ENCODE data around the gene C16orf92.

C16orf92 gene

DNA sequence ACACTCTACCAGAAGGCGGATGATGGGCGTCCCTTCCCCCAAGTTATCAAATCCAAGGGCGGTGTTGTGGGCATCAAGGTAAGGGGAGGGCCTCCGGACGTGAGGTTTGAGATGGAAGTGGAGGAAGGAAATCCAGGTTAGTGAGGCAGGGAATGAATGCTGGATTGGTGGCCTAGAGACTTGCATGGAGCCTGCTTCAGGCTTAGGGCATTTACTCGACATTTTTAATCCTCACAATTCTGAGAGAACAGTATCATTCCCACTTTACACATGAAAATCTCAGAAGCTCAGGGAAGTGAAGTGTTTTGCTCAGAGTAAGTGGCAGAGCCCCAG lies 44.6 kb downstream of the C16orf92 start:
- peak overlapping the region; percentile 83 for H3K9ac ChIP-seq (ENCODE audit: low read length)
- H3K36me3 ChIP-seq (ENCODE audit: insufficient read depth, low read length): peaks cover 54% of the 10 kb centered on the region
- peaks cover 52% of the 10 kb centered on the region for H3K4me1 ChIP-seq (ENCODE audit: insufficient read depth, low read length)
- H3K27ac ChIP-seq (ENCODE audit: low read depth, low read length): peak overlapping the region; percentile 99
- H3K4me3 ChIP-seq (ENCODE audit: low read depth in 1 of 2, low read length in 2 of 2): peak overlapping the region; percentile 76 to 94
- no peaks in the 10 kb centered on the region for H3K9me3 ChIP-seq (ENCODE audit: low read length)
- no peaks in the 10 kb centered on the region for H3K27me3 ChIP-seq (ENCODE audit: control insufficient read depth in 1 of 2, insufficient read depth in 2 of 2, low read length in 2 of 2)

DNA sequence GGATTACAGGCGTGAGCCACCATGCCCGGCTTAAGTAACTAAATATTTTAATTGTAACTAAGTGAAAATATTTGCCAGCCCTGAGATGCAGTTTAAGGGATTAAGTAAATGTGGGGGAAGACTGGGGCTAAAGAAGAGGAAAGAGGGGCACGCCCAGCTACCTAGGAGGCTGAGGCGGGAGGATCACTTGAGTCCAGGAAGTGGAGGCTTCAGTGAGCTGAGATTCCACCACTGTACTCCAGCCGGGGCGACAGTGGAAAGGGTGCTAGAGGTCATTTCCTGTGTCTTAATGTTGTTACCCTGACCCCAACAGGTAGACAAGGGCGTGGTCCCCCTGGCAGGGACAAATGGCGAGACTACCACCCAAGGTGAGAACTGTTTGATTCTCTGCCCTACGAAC lies 45.3 kb downstream of the C16orf92 start:
- Histone ChIP-seq H3K9ac (ENCODE audit: low read length) (peak overlapping the region; percentile 42), H3K27ac (ENCODE audit: low read depth, low read length) (peak overlapping the region; percentile 56), H3K9me3 (ENCODE audit: low read length) (no peaks in the 10 kb centered on the region), H3K4me1 (ENCODE audit: insufficient read depth, low read length) (peaks cover 48% of the 10 kb centered on the region), H3K4me3 (ENCODE audit: low read depth in 1 of 2, low read length in 2 of 2) (no peak overlapping the region), H3K27me3 (ENCODE audit: control insufficient read depth in 1 of 2, insufficient read depth in 2 of 2, low read length in 2 of 2) (no peaks in the 10 kb centered on the region), H3K36me3 (ENCODE audit: insufficient read depth, low read length) (peaks cover 54% of the 10 kb centered on the region)

DNA sequence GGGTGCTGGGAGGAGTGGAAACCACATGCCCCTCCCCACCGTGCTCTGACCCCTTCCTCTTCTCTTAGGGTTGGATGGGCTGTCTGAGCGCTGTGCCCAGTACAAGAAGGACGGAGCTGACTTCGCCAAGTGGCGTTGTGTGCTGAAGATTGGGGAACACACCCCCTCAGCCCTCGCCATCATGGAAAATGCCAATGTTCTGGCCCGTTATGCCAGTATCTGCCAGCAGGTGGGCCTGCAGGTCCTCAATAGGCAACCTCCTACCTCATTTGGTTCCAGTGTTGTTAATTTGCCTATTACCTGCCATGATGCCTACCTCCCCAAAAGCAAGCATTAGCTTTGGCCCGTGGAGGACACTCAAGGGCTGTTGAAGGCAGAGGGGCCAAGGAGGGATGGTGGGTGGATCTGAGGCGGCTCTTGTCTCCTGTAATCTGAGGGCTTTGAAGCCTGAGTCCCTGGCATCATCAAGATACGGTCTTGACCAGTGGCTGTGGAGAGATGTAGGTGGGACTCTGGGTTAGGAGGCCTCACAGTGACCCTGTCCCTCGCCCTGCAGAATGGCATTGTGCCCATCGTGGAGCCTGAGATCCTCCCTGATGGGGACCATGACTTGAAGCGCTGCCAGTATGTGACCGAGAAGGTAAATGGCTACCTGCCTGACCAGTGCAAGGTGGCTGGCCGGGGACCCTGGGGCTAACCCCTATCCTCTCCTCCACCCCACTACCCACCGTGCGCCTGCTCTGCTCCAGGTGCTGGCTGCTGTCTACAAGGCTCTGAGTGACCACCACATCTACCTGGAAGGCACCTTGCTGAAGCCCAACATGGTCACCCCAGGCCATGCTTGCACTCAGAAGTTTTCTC lies 46.0 kb downstream of the C16orf92 start:
- Histone ChIP-seq H3K4me3 (ENCODE audit: low read depth in 1 of 2, low read length in 2 of 2) (peak overlapping the region in 1 of 2 donors; percentile 28), H3K36me3 (ENCODE audit: insufficient read depth, low read length) (peaks cover 54% of the 10 kb centered on the region)

DNA sequence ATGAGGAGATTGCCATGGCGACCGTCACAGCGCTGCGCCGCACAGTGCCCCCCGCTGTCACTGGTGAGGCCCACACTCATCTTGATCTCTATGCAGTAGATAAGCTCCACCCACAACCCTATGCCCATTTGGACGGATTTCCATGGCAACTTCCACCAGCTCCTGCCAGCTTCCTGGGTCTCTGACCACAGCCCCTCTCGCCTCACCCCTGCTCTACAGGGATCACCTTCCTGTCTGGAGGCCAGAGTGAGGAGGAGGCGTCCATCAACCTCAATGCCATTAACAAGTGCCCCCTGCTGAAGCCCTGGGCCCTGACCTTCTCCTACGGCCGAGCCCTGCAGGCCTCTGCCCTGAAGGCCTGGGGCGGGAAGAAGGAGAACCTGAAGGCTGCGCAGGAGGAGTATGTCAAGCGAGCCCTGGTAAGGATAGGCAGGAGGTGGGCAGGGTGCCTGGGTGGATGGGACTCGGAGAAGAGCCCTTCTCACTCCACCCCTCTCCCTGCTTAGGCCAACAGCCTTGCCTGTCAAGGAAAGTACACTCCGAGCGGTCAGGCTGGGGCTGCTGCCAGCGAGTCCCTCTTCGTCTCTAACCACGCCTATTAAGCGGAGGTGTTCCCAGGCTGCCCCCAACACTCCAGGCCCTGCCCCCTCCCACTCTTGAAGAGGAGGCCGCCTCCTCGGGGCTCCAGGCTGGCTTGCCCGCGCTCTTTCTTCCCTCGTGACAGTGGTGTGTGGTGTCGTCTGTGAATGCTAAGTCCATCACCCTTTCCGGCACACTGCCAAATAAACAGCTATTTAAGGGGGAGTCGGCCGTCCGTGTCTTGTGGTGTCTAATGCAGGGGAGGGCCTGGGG lies 46.8 kb downstream of the C16orf92 start:
- Histone ChIP-seq H3K27me3 (ENCODE audit: control insufficient read depth in 1 of 2, insufficient read depth in 2 of 2, low read length in 2 of 2) (no peaks in the 10 kb centered on the region), H3K27ac (ENCODE audit: low read depth, low read length) (peak overlapping the region; percentile 74), H3K4me1 (ENCODE audit: insufficient read depth, low read length) (peaks cover 43% of the 10 kb centered on the region), H3K36me3 (ENCODE audit: insufficient read depth, low read length) (peaks cover 54% of the 10 kb centered on the region), H3K9ac (ENCODE audit: low read length) (peak overlapping the region; percentile 14), H3K4me3 (ENCODE audit: low read depth in 1 of 2, low read length in 2 of 2) (peak overlapping the region; percentile 7 to 28), H3K9me3 (ENCODE audit: low read length) (no peaks in the 10 kb centered on the region)

More for the DNA sequence above, 46.0 kb downstream of the C16orf92 start:
- H3K27me3 ChIP-seq (ENCODE audit: control insufficient read depth in 1 of 2, insufficient read depth in 2 of 2, low read length in 2 of 2): no peaks in the 10 kb centered on the region
- H3K27ac ChIP-seq (ENCODE audit: low read depth, low read length): peak overlapping the region; percentile 56
- H3K9me3 ChIP-seq (ENCODE audit: low read length): no peaks in the 10 kb centered on the region
- peaks cover 43% of the 10 kb centered on the region for H3K4me1 ChIP-seq (ENCODE audit: insufficient read depth, low read length)
- peak overlapping the region; percentile 42 for H3K9ac ChIP-seq (ENCODE audit: low read length)

DNA sequence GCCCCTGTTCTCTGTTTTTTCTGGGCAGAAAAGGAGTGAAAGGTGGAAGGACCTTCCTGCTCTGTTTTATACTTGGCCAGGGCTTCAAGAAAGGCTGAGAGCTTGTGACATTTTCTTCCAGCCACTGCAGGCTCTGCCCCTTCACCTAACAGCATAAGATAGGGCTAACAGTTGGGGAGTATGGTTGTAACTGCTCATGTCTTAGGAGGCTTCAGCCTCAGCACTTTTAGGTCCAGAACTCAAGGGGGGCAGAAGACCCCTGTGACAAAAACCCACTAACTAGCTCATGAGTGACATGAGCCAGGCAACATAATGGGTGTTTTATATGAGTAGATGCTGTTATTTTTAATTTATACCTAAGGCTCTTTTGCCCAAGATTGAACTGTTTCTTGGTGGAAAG lies 47.5 kb downstream of the C16orf92 start:
- Histone ChIP-seq H3K9me3 (ENCODE audit: low read length) (no peaks in the 10 kb centered on the region), H3K36me3 (ENCODE audit: insufficient read depth, low read length) (peaks cover 54% of the 10 kb centered on the region), H3K4me3 (ENCODE audit: low read depth in 1 of 2, low read length in 2 of 2) (no peak overlapping the region), H3K27me3 (ENCODE audit: control insufficient read depth in 1 of 2, insufficient read depth in 2 of 2, low read length in 2 of 2) (no peaks in the 10 kb centered on the region), H3K9ac (ENCODE audit: low read length) (no peak overlapping the region), H3K27ac (ENCODE audit: low read depth, low read length) (peak overlapping the region; percentile 74), H3K4me1 (ENCODE audit: insufficient read depth, low read length) (peaks cover 46% of the 10 kb centered on the region)

All from muscle layer of colon (tissue), 2 donors.